Glomerular visceral epithelial cell (primary cell): Measurements from ENCODE around the gene GTPBP3.
"Not testable (repeated sequence)": the region's sequence is repeated elsewhere in the genome, so short reads cannot be mapped to it uniquely, and the experiment has no call there.

Source experiments
- DNase-seq: peaks from one replicate; pipeline ENCODE4 v3.0.0-alpha.2; 2016; ENCODE audit errors: extremely low spot score

The GTPBP3 gene, protein sequence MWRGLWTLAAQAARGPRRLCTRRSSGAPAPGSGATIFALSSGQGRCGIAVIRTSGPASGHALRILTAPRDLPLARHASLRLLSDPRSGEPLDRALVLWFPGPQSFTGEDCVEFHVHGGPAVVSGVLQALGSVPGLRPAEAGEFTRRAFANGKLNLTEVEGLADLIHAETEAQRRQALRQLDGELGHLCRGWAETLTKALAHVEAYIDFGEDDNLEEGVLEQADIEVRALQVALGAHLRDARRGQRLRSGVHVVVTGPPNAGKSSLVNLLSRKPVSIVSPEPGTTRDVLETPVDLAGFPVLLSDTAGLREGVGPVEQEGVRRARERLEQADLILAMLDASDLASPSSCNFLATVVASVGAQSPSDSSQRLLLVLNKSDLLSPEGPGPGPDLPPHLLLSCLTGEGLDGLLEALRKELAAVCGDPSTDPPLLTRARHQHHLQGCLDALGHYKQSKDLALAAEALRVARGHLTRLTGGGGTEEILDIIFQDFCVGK

DNA sequence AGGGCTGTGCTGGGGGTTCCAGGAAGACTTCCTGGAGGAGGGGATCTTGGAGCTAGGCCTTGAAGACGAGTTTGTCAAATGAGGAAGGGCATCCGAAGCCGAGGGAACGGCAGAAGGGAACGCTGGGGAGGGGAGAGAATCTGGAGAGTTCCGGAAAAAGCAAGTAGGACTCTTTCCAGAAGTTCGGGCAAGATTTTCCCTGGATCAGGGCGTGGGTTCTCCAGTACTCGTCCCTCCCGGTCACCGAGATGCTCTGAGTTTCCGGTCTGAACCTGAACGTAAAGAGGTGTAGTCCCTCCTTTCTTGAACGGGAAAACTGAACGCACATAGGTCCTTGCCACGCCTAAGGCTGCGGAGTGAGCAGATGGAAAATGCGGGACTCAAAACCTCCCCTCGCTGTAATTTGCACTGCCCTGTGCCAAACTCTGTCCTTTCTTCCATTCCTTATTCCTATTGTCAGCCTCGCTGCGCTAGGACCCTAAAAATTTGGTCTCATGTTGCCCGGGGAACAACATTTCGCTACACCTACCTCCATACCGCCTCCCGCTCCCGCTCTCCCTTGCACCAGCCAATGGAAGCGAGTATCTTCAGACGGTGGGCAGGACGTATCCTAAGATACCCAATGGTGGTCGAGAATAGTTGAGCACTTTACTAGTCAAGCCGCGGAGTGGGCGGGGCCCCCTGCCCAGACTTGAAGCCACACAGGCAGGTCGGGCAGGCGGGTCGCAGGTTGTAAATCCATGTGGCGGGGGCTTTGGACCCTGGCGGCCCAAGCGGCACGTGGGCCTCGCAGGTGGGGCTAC lies at the start of gene GTPBP3:
TSS of gene GTPBP3 (plus strand) at position 682 of the 803 bp plus-strand sequence. CDS start at position 741, 59 bp downstream.
- peak; percentile 98 for DNase-seq

DNA sequence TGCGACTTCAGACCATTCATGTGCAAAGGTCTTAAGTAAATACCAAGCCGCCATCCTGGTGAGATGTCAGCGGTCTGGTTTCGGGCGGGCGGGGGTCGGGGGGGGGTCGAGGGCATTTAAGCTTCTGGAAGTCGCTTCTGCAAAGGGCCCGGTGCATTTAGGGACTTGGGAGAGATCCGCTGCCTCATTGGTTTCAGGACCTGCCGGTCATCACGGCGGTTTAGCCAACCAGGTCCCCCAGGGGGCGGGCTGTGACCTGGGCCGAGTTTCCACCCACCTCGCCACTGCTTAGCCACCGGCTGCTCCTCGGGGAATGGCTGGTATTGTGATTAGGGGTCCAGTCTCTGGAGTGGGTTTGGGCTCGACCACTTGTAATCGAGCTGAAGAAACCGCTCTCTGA lies 47.9 kb upstream of the GTPBP3 start:
- DNase-seq, result peak; percentile 57

DNA sequence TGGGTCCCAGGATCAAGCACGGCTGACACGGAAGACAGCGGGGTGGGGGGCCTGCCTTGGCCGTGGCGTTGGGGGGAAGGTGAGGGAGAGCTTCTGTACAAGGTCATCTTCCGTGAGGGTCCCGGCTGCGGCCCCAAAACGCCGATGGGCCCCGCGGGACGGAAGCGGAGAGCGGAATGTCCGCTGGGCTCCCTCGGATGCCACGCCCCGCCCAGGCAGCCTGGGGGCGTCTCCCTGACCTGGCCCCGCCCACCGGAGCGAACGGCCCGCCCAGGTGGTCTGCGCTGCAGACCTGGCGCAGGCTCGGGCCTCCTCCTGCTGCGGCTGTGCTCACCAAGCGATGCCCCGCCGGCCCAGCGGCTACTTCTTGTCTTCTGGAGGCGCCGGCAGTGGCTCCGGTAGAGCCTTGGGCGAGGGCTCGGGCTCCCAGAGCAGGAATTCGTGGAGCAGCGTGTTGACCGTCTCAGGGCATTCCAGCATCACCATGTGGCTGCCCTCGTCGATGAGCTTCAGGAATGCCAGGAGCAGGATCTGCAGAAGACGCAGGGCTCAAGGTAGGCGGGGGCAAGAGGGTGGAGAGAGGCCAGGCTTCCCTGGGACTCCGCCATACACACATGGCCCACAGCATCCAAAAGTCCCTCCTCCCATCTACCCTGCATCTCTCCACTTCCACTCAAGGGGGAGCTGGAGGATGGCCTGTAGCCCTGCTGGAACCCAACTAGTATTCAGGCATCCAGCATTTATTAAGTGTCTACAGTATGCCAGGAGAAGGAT lies 44.9 kb upstream of the GTPBP3 start:
- peak; percentile 82 for DNase-seq

DNA sequence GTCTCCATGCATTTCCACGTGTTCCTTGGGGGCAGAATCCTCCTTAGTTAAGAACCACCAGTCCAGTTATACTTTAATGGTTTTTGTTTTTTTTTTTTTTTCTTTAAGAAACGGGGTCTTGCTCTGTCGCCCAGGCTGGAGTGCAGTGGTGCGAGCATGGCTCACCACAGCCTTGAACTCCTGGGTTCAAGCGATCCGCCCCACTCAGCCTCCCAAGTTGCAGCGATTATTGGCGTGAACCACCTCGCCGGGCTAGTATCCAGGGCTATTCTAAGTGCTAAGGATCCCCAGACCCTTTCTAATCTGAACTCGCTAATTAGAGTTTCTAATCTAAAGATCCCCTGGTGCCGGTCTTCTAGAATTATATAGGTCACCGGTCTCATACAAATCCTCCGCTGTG lies 43.7 kb upstream of the GTPBP3 start:
- no peak for DNase-seq

DNA sequence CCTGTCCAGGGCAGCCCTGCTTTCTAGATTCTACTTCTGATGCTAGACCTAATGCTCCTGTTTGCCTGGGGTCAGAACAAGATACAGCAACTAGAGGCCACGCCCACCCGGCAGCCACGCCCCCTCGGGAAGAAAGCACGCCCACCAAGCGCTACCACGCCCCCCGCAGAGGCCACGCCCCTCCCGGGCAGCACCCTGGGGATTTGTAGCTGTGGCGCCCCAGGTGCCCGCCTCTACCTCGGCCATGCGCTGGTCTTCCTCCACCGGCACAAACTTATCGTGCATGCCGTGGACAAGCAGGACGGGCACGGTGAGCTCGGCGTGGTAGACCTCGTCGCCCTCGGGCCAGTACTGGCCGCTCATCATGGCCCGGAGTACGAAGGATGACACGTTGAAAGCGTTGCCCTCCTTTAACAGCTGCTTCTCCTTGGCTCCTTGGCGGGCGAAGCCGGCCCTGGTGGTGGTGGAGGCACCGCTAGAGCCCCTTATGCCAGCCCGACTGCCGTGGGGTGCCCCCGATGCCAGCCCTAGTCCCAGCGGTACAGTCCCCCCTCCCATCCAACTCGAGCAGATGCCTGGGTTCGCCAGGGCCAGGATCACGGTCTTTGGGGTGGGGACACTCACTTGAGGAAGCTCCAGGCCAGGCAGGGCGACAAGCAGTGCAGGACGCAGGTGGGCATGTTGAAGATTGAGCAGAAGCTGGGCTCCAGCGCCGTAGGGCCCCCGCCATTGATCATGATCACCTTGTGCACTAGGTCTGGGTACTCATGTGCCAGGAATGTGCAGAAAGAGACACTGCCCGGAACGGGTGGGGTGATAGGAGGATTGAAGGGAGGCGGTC lies 43.1 kb upstream of the GTPBP3 start:
- no peak for DNase-seq

DNA sequence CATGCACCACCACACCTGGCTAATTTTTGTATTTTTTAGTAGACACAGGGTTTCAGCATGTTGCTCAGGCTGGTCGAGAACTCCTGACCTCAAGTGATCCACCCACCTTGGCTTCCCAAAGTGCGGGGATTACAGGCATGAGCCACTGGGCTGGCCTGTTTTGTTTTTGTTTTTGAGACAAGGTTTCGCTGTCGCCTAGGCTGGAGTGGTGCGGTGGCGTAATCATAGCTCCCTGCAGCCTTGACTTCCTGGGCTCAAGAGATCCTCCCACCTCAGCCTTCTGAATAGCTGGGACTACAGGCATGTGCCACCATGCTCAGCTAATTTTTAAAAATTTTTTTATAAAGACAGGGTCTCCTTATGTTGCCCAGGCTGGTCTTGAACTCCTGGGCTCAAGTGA lies 41.8 kb upstream of the GTPBP3 start:
- DNase-seq, result not testable (repeated sequence)

DNA sequence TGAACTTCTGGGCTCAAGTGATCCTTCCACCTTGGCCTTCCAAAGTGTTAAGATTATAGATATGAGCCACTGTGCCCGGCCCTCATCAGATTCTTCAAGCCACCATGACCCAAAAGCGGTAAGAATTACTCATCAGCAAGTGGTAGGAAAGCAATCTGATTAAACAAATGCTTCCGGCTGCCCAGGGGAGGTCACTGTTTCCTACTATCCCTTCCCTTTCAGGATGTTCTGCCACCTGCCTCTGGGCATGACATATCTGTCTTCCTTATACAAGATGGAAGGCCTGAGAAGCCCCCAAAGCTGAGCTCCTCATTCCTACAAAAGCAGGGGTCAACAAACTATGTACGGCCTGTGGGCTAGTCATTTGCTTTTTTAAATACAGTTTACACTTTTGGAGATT lies 41.1 kb upstream of the GTPBP3 start:
- peak; percentile 71 for DNase-seq

DNA sequence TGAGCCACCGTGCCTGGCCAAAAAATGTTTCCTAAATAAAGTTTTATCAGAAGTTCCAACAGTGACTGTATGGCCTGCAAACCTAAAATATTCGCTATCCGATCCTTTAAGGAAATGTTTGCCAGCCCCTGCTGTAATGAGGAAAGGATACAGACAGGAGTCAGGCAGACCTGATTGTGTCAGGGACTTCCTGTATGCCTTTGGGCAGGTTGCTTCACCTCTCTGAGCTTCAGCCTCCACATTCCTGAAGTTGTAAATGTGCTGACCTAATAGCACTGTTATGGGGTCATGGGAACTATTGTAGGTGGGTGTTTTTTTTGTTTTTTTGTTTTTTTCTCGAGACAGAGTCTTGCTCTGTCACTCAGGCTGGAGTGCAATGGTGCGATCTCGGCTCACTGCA lies 40.4 kb upstream of the GTPBP3 start:
- DNase-seq, result no peak

DNA sequence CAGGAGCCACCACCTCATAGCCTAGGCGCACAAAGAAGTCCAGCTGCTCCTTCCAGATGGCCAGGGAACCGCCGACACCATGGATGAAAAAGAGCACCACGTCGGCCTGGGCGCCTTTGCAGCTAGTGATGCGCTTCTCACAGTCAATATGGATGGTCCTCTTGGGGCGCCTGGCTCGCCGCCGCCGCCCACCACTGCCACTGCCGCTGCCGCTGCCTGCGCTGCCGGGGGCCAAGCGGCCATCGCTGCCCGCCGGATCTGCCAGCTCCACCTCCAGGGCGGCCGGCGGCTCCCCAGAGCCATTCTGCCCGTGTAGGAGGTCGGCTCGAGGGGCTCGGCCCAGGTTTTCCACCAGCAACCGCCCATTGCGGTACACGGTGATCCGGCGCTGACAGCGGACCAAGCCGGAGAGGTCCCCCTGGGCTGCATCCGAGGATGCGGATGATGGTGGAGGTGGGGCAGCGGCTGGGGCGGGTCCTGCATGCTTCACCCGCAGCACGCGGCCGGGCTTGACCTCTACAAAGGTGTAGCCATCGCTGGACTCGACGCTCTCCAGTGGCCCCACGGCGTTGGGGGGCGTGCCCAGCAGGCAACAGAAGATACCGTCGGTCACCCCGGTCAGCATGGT lies 36.2 kb upstream of the GTPBP3 start:
- DNase-seq, result no peak

DNA sequence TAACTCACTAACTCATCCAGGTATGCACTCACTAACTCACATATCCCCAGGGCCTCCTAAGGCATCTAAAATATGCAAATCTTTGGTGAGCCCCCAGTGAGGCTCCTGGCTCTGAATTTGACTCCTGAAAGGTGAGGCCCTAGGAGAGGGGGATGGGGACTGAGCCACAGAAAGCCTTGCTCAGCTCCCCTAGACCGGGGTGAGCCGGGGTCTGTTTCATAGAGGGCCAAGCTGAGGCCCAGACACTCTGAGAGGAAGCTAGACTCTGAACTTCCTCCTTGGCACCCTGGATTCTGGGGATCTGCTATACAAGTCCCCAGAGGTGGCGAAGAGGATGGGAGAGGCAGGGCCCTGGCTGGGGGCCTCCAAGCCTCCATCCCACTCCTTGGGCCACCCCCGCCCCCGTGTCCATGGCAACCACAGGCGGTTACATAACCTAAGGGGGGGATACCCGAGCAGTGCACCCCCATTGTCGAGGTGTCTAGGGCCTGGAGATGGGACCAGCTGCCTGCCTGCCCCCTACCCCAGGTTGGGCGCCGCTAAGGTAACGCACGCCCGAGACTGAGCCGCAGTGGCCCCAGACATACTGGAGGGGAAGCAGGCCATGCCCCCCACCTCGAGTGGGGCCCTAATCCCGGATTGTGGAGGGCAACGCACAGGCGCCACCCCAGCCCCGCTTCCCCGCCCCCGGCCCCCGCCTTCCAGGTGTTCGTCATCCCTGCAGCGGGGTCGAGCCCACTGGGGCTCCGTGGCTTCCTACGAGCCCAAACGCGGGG lies 34.8 kb upstream of the GTPBP3 start:
- no peak for DNase-seq

DNA sequence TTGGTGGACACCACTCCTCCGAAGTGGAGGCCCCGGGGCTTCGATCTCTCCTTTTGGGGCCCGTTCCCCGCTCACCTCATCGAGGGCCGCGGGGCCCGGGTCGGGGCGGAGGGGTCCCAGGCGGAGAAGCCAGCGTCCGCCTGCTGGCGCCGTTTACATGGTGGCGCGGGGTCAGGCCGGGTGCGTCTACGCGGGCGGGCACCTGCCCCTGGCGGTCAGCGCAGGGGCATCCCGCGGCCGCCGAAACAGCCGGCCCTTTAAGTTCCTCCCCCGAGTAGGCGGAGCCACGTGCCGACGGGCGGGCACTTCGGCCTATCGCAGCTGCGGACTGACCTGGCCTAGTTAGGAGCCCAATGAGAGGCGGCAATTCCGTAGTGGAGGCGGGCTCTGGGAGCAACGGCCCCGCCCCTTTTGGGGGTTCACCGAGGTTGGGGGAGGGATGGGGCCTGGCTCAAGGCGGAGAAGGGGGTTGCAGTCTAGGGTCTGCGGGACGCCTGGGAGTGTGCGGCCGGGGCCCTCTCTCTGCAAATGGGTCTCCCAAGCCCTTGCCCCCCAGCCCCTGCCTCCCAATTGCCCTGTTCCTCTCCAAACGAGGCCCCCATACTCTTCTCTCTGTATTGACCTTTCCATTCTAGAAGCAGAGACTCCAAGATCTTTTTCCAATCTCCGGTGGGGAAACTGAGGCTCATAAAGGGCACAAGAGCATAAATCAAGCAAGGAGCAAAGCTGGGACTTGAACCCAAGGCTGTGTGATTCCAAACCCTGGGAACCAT lies 34.0 kb upstream of the GTPBP3 start, which contains the start of gene ABHD8:
TSS of gene ABHD8 (minus strand) at position 259 of the 773 bp plus-strand sequence. CDS start 1,809 bp downstream, outside the sequence.
- DNase-seq, result peak; percentile 97

DNA sequence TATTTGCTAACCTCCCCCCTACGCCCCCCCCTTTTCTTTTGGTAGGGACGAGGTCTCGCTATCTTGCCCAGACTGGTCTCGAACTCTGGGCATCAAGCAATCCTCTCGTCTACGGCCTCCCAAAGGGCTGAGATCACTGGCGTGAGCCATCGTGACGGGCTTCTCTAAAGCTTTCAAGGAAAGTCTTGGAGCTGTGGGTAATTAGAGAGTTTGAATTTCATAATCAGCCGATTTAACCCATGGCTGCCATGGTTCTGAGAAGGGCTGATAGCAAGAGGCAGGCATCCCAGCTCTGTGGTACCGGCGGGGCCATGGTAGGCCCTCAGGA lies 33.4 kb upstream of the GTPBP3 start:
- no peak for DNase-seq

DNA sequence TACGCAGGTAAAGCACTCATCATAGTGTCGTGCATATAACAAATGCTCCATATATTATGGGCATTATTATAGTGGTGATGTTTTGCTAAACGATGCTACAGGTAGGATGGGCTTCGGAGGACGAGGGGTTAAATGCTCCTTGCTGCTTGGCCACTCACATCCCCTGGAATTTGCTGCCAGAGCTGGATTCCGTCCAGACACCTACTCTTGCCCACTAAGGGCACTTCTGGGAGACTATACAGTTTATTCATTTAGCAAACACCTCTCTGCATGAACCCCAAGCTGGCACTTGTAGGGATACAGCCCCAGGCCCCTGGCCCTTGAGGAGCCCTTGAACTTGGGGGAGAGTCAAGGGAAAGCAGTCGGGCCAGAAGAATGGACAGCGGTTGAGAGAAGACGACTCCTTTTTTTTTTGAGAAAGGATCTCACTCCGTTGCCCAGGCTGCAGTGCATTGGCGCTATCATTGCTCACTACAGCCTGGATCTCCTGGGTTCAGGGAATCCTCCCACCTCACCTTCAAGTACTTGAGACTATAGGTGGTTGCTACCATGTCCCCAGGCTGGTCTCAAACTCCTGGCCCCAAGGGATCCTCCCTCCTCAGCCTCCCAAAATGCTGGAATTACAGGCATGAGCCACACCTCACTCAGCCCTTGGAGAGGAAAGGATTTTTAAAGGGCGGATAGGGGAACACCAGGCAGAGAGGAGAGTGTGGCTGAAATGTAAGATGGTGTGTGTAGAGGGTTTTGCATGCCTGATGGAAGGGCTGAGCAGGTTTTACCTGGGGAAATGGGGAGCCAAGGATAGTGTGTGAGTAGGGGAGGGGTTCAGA lies 32.8 kb upstream of the GTPBP3 start:
- no peak for DNase-seq

DNA sequence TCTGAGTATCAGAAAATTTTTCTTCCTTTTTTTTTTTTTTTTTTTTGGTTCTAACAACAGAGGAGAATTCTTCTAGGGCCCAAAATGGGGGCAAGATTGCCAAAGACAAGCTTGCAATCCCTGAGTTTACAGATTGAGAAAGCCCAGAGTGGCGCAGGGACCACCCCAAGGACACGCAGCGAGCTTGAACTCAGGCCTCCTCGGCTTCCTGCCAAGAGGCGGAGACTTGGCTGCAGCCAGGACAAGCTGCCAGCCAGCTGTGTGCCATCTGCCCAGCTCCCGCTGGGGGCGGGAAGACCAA lies 32.2 kb upstream of the GTPBP3 start:
- DNase-seq, result no peak

DNA sequence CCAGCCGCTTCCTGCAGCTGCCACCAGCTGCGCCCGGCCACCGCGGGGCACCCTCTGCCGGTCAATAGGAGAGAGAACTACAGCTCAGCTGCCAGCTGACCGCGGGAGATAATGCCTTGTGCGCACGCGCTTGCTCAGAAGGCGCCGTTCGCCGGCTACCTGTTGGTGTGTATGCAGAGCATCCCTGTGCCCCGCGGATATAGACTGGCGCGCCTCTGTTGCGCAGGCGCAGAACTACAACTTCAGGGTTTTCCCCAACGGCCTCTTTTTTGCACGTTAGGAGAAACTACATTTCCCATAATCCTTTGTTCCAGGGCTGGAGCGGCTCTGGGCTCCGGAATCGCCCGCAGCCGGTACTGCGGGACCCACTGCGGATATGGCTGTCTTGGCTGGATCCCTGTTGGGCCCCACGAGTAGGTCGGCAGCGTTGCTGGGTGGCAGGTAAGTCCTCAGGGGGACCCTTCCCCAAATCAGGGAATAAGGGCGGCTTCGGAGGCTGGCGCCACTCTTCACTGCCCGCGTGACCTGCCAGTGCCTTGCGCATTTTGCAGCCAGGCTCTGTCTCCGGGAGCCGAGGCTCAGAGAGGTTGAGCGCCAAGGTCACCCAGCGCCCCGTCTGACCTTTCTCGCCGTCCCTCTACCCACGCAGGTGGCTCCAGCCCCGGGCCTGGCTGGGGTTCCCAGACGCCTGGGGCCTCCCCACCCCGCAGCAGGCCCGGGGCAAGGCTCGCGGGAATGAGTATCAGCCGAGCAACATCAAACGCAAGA lies 31.7 kb upstream of the GTPBP3 start, which contains the start of gene MRPL34:
TSS of gene MRPL34 (plus strand) at position 356 of the 768 bp plus-strand sequence. CDS start at position 377, 21 bp downstream.
- peak; percentile 100 for DNase-seq

DNA sequence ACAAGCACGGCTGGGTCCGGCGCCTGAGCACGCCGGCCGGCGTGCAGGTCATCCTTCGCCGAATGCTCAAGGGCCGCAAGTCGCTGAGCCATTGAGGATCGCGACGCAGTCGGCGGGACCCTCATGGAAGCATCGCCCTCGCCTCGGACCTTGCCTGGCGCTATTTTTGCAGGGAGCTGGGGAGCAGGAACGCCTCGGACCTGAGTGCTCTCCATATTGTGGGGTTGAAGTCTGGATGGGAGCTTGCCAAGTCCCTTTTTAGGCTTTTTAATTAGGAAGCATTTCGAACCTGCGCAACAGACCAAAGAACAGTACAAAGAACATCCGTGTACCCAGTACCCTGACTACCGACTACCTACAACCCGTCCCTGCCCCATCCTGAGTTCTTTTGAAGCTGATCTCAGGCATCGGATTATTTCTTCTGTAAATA lies 31.1 kb upstream of the GTPBP3 start:
- DNase-seq, result no peak

DNA sequence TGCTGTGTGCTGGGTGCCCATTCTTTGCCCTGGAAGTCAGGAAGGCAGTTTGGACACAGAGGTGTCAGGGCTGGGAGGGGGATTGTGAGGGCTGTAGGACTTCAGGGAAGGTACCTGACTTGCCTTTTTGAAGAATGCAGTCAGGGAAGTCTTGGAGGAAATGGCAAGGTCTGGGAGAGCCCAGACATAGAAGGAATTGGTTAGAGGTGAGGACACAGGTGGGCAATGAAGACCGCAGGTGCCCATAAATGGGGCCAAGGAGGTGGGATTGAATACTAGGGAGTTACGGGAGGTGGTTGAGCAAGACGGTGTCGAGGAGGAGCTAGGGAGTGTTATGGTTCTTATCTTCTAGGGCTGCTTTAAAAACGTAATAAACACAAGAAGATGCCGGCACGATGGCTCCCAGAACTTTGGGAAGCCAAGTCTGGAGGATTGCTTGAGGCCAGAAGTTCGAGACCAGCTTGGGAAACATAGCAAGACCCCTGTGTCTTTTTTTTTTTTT lies 29.4 kb upstream of the GTPBP3 start:
- no peak for DNase-seq
